Neural cell (in vitro differentiated cells): ENCODE measurements around the gene MRPL10. TPM values are rescaled to one million over a fixed set of nuclear protein-coding genes. Genes with fewer than 3 reads are reported as not detected.

Experiments used
- H2AFZ ChIP-seq: fragments of 200-600, 300-800 bp; sonication (generic), shearing (Covaris generic); 2 replicates; pipeline ENCODE4 v1.6.0; 2014; ENCODE audit warnings: low read depth, mild to moderate bottlenecking, antibody characterized with exemption, low read length, moderate library complexity
- H3F3A ChIP-seq: fragments of 200-600 bp; shearing (Covaris generic); 2 replicates; pipeline ENCODE4 v1.6.1; 2016; ENCODE audit warnings: mild to moderate bottlenecking, moderate library complexity, mixed read lengths, antibody characterized with exemption, low read length; ENCODE audit not compliant: insufficient read depth, poor library complexity, severe bottlenecking
- H3K27ac ChIP-seq: fragments of 200-600, 300-800 bp; sonication (generic), shearing (Covaris generic); 2 replicates; pipeline ENCODE4 v1.5.1; 2014; ENCODE audit warnings: mild to moderate bottlenecking, low read length, moderate library complexity
- H3K27me3 ChIP-seq: fragments of 300-800, 200-600 bp; sonication (generic), shearing (Covaris generic); 2 replicates; pipeline ENCODE4 v1.6.0; 2014; ENCODE audit warnings: mild to moderate bottlenecking, low read depth, low read length, moderate library complexity; ENCODE audit not compliant: insufficient read depth
- H3K36me3 ChIP-seq: fragments of 300-800, 200-600 bp; sonication (generic), shearing (Covaris generic); 2 replicates; pipeline ENCODE4 v1.5.1; 2014; ENCODE audit warnings: mild to moderate bottlenecking, antibody characterized with exemption, low read length, moderate library complexity; ENCODE audit not compliant: insufficient read depth
- H3K4me2 ChIP-seq: fragments of 300-800, 200-600 bp; sonication (generic), shearing (Covaris generic); 2 replicates; pipeline ENCODE4 v1.6.0; 2014; ENCODE audit warnings: mild to moderate bottlenecking, low read length
- H3K4me3 ChIP-seq: fragments of 300-800, 200-600 bp; sonication (generic), shearing (Covaris generic); 2 replicates; pipeline ENCODE4 v1.5.1; 2014; ENCODE audit warnings: mild to moderate bottlenecking, low read length, moderate library complexity
- H3K79me2 ChIP-seq: fragments of 200-600 bp; shearing (Covaris generic); replicated peaks from 2 replicates; pipeline ENCODE4 v1.6.0; 2014; ENCODE audit warnings: mild to moderate bottlenecking, low read length, moderate library complexity; ENCODE audit not compliant: insufficient read depth
- H3K9ac ChIP-seq: fragments of 300-800, 200-600 bp; sonication (generic), shearing (Covaris generic); 2 replicates; pipeline ENCODE4 v1.6.1; 2016; ENCODE audit warnings: mild to moderate bottlenecking, low read length, mixed read lengths
- H3K9me2 ChIP-seq: fragments of 200-600 bp; shearing (Covaris generic); 2 replicates; pipeline ENCODE4 v1.6.1; 2016; ENCODE audit warnings: mild to moderate bottlenecking, low read length, mixed read lengths; ENCODE audit not compliant: insufficient read depth
- H3K9me3 ChIP-seq: fragments of 200-600, 300-800 bp; sonication (generic), shearing (Covaris generic); 2 replicates; pipeline ENCODE4 v1.6.1; 2016; ENCODE audit warnings: mild to moderate bottlenecking, mixed run types, low read length, moderate library complexity, mixed read lengths
- H4K20me1 ChIP-seq: fragments of 200-600 bp; shearing (Covaris generic); 2 replicates; pipeline ENCODE4 v1.6.1; 2016; ENCODE audit warnings: mild to moderate bottlenecking, mixed run types; ENCODE audit not compliant: insufficient read depth
- EP300 ChIP-seq: fragments of 450-650 bp; conservative IDR thresholded peaks from 2 replicates; pipeline ENCODE4 v1.6.1; 2014; ENCODE audit warnings: antibody characterized with exemption, mild to moderate bottlenecking, moderate library complexity; ENCODE audit not compliant: poor library complexity, severe bottlenecking
- EZH2 ChIP-seq: fragments of 200-600, 300-800 bp; shearing (Covaris generic), sonication (generic); IDR thresholded peaks from 2 replicates; pipeline ENCODE4 v1.6.1; 2014; ENCODE audit warnings: antibody characterized with exemption, low read length, borderline replicate concordance, mild to moderate bottlenecking; ENCODE audit not compliant: insufficient read depth, poor library complexity, severe bottlenecking
- MXI1 ChIP-seq: fragments of 450-650 bp; conservative IDR thresholded peaks from 2 replicates; pipeline ENCODE4 v1.6.1; 2014; ENCODE audit warnings: antibody characterized with exemption, mild to moderate bottlenecking; ENCODE audit not compliant: poor library complexity, severe bottlenecking
- POLR2AphosphoS5 ChIP-seq: IDR thresholded peaks from 2 replicates; pipeline ENCODE4 v1.6.1; 2012
- RAD21 ChIP-seq: fragments of 450-650 bp; conservative IDR thresholded peaks from 2 replicates; pipeline ENCODE4 v1.6.1; 2014; ENCODE audit warnings: antibody characterized with exemption, mild to moderate bottlenecking, moderate library complexity
- SMC3 ChIP-seq: fragments of 450-650 bp; conservative IDR thresholded peaks from 2 replicates; pipeline ENCODE4 v1.6.1; 2014; ENCODE audit warnings: antibody characterized with exemption, mild to moderate bottlenecking, moderate library complexity; ENCODE audit not compliant: poor library complexity
- TAF1 ChIP-seq: IDR thresholded peaks from 2 replicates; pipeline ENCODE4 v1.6.1; 2012; ENCODE audit warnings: low read depth
- polyA plus RNA-seq: library from polyadenylated mRNA; depleted of rRNA; stranded (reverse); fragments of >200 nt; gene quantifications from 2 replicates; pipeline ENCODE4 v1.2.3, GENCODE V29; 2014
- TF ChIP-seq, protein P1 (sequence below): IDR thresholded peaks from 2 replicates; pipeline ENCODE4 v1.6.1; 2012; ENCODE audit warnings: borderline replicate concordance
- TF ChIP-seq, protein P2 (sequence below): fragments of 450-650 bp; IDR thresholded peaks from 2 replicates; pipeline ENCODE4 v1.5.1; 2014; ENCODE audit warnings: antibody characterized with exemption, mild to moderate bottlenecking, moderate library complexity; ENCODE audit not compliant: poor library complexity, severe bottlenecking

MRPL10 gene
- polyA plus RNA-seq, 1 donor from 2014 or later = 34.2 TPM

DNA sequence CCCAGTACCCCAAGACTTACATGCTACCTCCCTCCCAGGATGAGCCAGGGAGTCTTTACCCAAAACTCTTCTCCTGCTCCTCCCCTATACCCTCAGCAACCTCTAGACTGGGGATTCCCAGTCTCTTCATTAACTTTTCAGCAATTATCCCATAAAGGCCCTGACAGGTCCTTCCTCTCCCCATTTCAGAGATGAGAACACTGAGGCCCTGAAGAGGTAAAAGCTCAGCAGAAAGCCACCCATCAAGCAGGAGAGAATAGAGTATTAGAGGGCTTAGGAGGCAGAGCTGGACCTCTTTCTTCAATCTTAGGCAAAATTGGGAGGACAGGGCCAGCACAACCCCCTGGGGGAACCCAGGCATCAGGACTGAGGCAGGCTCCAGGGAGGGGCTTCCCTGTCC is 25.5 kb upstream of the MRPL10 start:
- H3K27me3 ChIP-seq = peaks cover 53% of the 10 kb centered on the region
- H3K9ac ChIP-seq = no peak overlapping the region

DNA sequence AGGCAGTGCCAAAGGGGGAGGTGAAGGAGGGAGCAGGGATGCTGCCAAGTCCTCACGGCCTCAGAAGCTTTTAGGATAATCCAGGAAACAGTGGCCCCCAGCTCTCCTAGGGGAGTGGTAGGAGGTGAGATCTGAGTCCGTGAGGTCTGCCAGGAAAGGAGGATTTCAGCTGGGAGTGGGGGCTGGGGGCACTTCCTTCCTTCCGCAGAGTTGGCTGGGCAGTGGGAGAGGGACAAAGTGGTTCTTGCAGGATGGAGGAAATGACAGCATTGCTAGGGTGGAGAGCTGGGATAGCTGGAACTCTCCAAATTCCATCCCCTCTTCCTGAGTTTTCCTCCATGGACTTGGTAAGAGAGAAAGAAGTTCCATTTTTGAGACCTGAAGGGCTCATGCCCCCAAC is 24.4 kb upstream of the MRPL10 start:
- H3K36me3 ChIP-seq = no peaks in the 10 kb centered on the region

More for the DNA sequence above, 25.5 kb upstream of the MRPL10 start:
- Histone ChIP-seq H3K4me3 (no peak overlapping the region), H3K9me2 (no peaks in the 10 kb centered on the region), H3K27ac (no peak overlapping the region), H3K4me2 (no peak overlapping the region), H3F3A (no peaks in the 10 kb centered on the region), H3K36me3 (no peaks in the 10 kb centered on the region), H4K20me1 (no peaks in the 10 kb centered on the region), H2AFZ (no peak overlapping the region), H3K9me3 (no peaks in the 10 kb centered on the region), H3K79me2 (no peaks in the 10 kb centered on the region)
- TF ChIP-seq EP300 (no peak), RAD21 (no peak), SMC3 (no peak)

DNA sequence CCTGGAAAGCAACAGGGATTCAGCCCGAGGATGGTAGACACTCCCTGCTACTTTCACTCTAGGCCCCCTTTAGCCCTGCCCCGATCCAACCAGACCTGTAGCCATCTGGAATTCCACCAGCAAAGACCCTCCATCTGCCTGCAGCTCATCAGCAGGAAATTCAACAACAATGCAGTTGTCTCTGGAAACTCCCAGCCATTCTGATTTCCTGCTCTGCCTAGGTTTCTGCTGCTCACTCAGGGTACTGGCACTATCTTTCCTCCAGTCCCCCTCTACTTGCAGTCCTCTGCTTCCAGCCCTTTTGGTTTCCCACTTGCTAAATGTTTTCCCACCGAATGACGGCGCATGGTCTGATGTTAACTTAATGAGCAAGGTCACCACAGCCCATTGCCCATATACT is 22.3 kb upstream of the MRPL10 start:
- no peak overlapping the region for H3K9ac ChIP-seq
- no peaks in the 10 kb centered on the region for H4K20me1 ChIP-seq
- H3K27ac ChIP-seq = no peak overlapping the region
- H2AFZ ChIP-seq = no peak overlapping the region
- no peaks in the 10 kb centered on the region for H3F3A ChIP-seq
- H3K4me3 ChIP-seq = no peak overlapping the region
- no peak overlapping the region for H3K4me2 ChIP-seq
- H3K79me2 ChIP-seq = no peaks in the 10 kb centered on the region
- peaks cover 85% of the 10 kb centered on the region for H3K27me3 ChIP-seq
- H3K9me2 ChIP-seq = no peaks in the 10 kb centered on the region
- H3K9me3 ChIP-seq = no peaks in the 10 kb centered on the region
- TF ChIP-seq EZH2 (no peak), RAD21 (no peak), EP300 (no peak), MXI1 (no peak), POLR2AphosphoS5 (no peak), TAF1 (no peak), SMC3 (no peak)
- TF ChIP-seq, protein P1, sequence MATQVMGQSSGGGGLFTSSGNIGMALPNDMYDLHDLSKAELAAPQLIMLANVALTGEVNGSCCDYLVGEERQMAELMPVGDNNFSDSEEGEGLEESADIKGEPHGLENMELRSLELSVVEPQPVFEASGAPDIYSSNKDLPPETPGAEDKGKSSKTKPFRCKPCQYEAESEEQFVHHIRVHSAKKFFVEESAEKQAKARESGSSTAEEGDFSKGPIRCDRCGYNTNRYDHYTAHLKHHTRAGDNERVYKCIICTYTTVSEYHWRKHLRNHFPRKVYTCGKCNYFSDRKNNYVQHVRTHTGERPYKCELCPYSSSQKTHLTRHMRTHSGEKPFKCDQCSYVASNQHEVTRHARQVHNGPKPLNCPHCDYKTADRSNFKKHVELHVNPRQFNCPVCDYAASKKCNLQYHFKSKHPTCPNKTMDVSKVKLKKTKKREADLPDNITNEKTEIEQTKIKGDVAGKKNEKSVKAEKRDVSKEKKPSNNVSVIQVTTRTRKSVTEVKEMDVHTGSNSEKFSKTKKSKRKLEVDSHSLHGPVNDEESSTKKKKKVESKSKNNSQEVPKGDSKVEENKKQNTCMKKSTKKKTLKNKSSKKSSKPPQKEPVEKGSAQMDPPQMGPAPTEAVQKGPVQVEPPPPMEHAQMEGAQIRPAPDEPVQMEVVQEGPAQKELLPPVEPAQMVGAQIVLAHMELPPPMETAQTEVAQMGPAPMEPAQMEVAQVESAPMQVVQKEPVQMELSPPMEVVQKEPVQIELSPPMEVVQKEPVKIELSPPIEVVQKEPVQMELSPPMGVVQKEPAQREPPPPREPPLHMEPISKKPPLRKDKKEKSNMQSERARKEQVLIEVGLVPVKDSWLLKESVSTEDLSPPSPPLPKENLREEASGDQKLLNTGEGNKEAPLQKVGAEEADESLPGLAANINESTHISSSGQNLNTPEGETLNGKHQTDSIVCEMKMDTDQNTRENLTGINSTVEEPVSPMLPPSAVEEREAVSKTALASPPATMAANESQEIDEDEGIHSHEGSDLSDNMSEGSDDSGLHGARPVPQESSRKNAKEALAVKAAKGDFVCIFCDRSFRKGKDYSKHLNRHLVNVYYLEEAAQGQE = no peak
- TF ChIP-seq, protein P2, sequence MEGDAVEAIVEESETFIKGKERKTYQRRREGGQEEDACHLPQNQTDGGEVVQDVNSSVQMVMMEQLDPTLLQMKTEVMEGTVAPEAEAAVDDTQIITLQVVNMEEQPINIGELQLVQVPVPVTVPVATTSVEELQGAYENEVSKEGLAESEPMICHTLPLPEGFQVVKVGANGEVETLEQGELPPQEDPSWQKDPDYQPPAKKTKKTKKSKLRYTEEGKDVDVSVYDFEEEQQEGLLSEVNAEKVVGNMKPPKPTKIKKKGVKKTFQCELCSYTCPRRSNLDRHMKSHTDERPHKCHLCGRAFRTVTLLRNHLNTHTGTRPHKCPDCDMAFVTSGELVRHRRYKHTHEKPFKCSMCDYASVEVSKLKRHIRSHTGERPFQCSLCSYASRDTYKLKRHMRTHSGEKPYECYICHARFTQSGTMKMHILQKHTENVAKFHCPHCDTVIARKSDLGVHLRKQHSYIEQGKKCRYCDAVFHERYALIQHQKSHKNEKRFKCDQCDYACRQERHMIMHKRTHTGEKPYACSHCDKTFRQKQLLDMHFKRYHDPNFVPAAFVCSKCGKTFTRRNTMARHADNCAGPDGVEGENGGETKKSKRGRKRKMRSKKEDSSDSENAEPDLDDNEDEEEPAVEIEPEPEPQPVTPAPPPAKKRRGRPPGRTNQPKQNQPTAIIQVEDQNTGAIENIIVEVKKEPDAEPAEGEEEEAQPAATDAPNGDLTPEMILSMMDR = no peak
- H3K36me3 ChIP-seq = no peaks in the 10 kb centered on the region

More for the DNA sequence above, 24.4 kb upstream of the MRPL10 start:
- no peaks in the 10 kb centered on the region for H3K79me2 ChIP-seq
- H4K20me1 ChIP-seq = no peaks in the 10 kb centered on the region
- peaks cover 64% of the 10 kb centered on the region for H3K27me3 ChIP-seq
- H3K9me3 ChIP-seq = no peaks in the 10 kb centered on the region
- no peak overlapping the region for H3K4me2 ChIP-seq
- H3K9ac ChIP-seq = no peak overlapping the region
- TF ChIP-seq EP300 = no peak
- no peak for TF ChIP-seq TAF1
- no peak for TF ChIP-seq SMC3
- TF ChIP-seq POLR2AphosphoS5 = no peak
- TF ChIP-seq, protein P1 = no peak
- TF ChIP-seq RAD21 = no peak
- H3K27ac ChIP-seq = no peak overlapping the region
- H2AFZ ChIP-seq = no peak overlapping the region
- H3F3A ChIP-seq = no peaks in the 10 kb centered on the region
- H3K9me2 ChIP-seq = no peaks in the 10 kb centered on the region
- no peak overlapping the region for H3K4me3 ChIP-seq
